Endothelial cell of umbilical vein (primary cell): Measurements from ENCODE around the gene IMPA2. TPM values are rescaled to one million over a fixed set of nuclear protein-coding genes. Genes with fewer than 3 reads are reported as not detected.

Source experiments
- BruUV-seq: library from RNA; stranded (reverse); fragments of 400-500 nt; replicated peaks from 2 replicates; lab custom pipeline; 2021; lab: Mats Ljungman, UMichigan
- CTCF ChIA-PET: fragments of 300-600, 350-600 bp; sonication (Branson Sonifier 250); formaldehyde crosslinking; loops from one replicate; lab custom pipeline; 2021; ENCODE audit warnings: antibody characterized with exemption, inconsistent platforms; lab: Charles Lee
- POLR2A ChIA-PET: fragments of 300-600, 350-600 bp; sonication (Branson Sonifier 250); formaldehyde crosslinking; loops from one replicate; lab custom pipeline; 2021; ENCODE audit warnings: antibody characterized with exemption, inconsistent platforms; lab: Charles Lee
- DNase-seq: peaks from one replicate; pipeline ENCODE4 v3.0.0-alpha.2; 2011; ENCODE audit warnings: low read depth, low spot score
- FAIRE-seq: peaks from 2 replicates; lab custom pipeline; 2011; peaks lifted over from hg19 to GRCh38; lab: Jason Lieb, UNC
- H2AFZ ChIP-seq: 2 replicates; pipeline ENCODE4 v1.6.0; 2012; ENCODE audit warnings: low read depth, low read length, control low read depth, inconsistent platforms
- H3K27ac ChIP-seq: 2 replicates; pipeline ENCODE4 v1.5.1; 2011; ENCODE audit warnings: low read depth, mild to moderate bottlenecking, control low read depth, low read length, moderate library complexity; ENCODE audit not compliant: insufficient read depth
- H3K27me3 ChIP-seq, 2 experiments: 2 replicates each; pipeline versions ENCODE4 v1.6.0 to v1.6.1; 2011; ENCODE audit warnings: low read length in 2 of 2, mixed read lengths in 1 of 2; ENCODE audit not compliant: control insufficient read depth in 2 of 2, insufficient read depth in 2 of 2
- H3K36me3 ChIP-seq, 2 experiments: 2 replicates in 1 of 2; 3 replicates in 1 of 2; pipeline ENCODE4 v1.5.1; 2011; ENCODE audit warnings: low read length in 2 of 2, mild to moderate bottlenecking in 1 of 2, moderate library complexity in 1 of 2; ENCODE audit not compliant: control insufficient read depth in 2 of 2, insufficient read depth in 2 of 2; ENCODE audit errors: extremely low read depth in 1 of 2
- H3K4me1 ChIP-seq: 3 replicates; pipeline ENCODE4 v1.5.1; 2011; ENCODE audit warnings: mild to moderate bottlenecking, low read length; ENCODE audit not compliant: control insufficient read depth, insufficient read depth; ENCODE audit errors: extremely low read depth
- H3K4me2 ChIP-seq: 2 replicates; pipeline ENCODE4 v1.6.1; 2011; ENCODE audit warnings: low read length, control low read depth, mixed read lengths; ENCODE audit not compliant: insufficient read depth
- H3K4me3 ChIP-seq, 3 experiments: fragments of 200-600 bp in 1 of 3; sonication (generic), shearing (Covaris generic) in 1 of 3; replicated peaks in 1 of 3; 2 replicates each; pipeline ENCODE4 v1.5.1; 2011 to 2016; ENCODE audit warnings: control low read depth in 3 of 3, low read length in 3 of 3, mild to moderate bottlenecking in 2 of 3, inconsistent platforms in 1 of 3, low read depth in 1 of 3, moderate library complexity in 1 of 3; ENCODE audit not compliant: insufficient read depth in 1 of 3
- H3K79me2 ChIP-seq: 2 replicates; pipeline ENCODE4 v1.6.0; 2012; ENCODE audit warnings: low read length, inconsistent platforms; ENCODE audit not compliant: control insufficient read depth, insufficient read depth
- H3K9ac ChIP-seq: replicated peaks from 2 replicates; pipeline ENCODE3; 2011; ENCODE audit warnings: low read length, control low read depth; ENCODE audit not compliant: insufficient read depth; ENCODE audit errors: extremely low read depth
- H3K9me1 ChIP-seq: replicated peaks from 3 replicates; pipeline ENCODE4 v1.6.0; 2011; ENCODE audit warnings: mild to moderate bottlenecking, low read length; ENCODE audit not compliant: control insufficient read depth, insufficient read depth; ENCODE audit errors: extremely low read depth
- H3K9me3 ChIP-seq: replicated peaks from 2 replicates; pipeline ENCODE4 v1.5.1; 2012; ENCODE audit warnings: low read length, inconsistent platforms; ENCODE audit not compliant: control insufficient read depth, insufficient read depth
- H4K20me1 ChIP-seq: replicated peaks from 2 replicates; pipeline ENCODE3; 2011; ENCODE audit warnings: mild to moderate bottlenecking, low read length; ENCODE audit not compliant: control insufficient read depth, insufficient read depth; ENCODE audit errors: extremely low read depth
- FOS ChIP-seq: IDR thresholded peaks from 2 replicates; pipeline ENCODE4 v1.6.1; 2011; ENCODE audit warnings: mild to moderate bottlenecking, low read length, moderate library complexity, borderline replicate concordance; ENCODE audit not compliant: insufficient read depth
- GATA2 ChIP-seq: IDR thresholded peaks from 2 replicates; pipeline ENCODE4 v1.7.0; 2011; ENCODE audit warnings: low read depth, mild to moderate bottlenecking, moderate library complexity, mixed read lengths, low read length; ENCODE audit not compliant: insufficient read length, insufficient read depth
- JUN ChIP-seq: IDR thresholded peaks from 2 replicates; pipeline ENCODE4 v1.6.1; 2011; ENCODE audit warnings: borderline replicate concordance, low read depth; ENCODE audit not compliant: insufficient read length, insufficient read depth
- MYC ChIP-seq: IDR thresholded peaks from one replicate; pipeline ENCODE4 v1.6.1; 2011; ENCODE audit warnings: mild to moderate bottlenecking, low read depth, low read length
- POLR2A ChIP-seq: IDR thresholded peaks from 2 replicates; pipeline ENCODE4 v1.6.1; 2012; ENCODE audit warnings: low read depth, mild to moderate bottlenecking, control low read depth, low read length
- dilution Hi-C: fragments of 300-500 bp; cut with MboI; formaldehyde crosslinking; loops from one replicate; pipeline ENCODE4 v1.15.0; 2019; ENCODE audit warnings: low sequenced_read_pairs; ENCODE audit not compliant: extremely low pct_ligation_motif_present
- intact Hi-C: fragments of 100-400 bp; cut with micrococcal nuclease; formaldehyde crosslinking; loops from one replicate; pipeline ENCODE4 v1.10.0; 2022
- polyA plus RNA-seq, 4 experiments: library from polyadenylated mRNA; depleted of rRNA in 3 of 4; stranded (reverse) in 3 of 4; unstranded in 1 of 4; fragments of >200 nt; gene quantifications; 2 replicates each; pipeline versions ENCODE4 v1.2.1 to v1.2.3, GENCODE V29; 2011 to 2012; ENCODE audit warnings: missing spikeins in 1 of 4
- total RNA-seq: library from RNA; stranded (reverse); gene quantifications from 2 replicates; pipeline ENCODE4 v1.2.3, GENCODE V29; 2021
- TF ChIP-seq, protein P1 (sequence below), 2 donors: IDR thresholded peaks; 1 replicate in 1 of 2; 2 replicates in 1 of 2; pipeline ENCODE4 v1.5.1; 2011; ENCODE audit warnings: low read length in 2 of 2, mild to moderate bottlenecking in 2 of 2, moderate library complexity in 2 of 2, control low read depth in 1 of 2, inconsistent platforms in 1 of 2, low read depth in 1 of 2; ENCODE audit not compliant: insufficient read depth in 1 of 2; ENCODE audit errors: extremely low read depth in 1 of 2
- TF ChIP-seq, protein P2 (sequence below): IDR thresholded peaks from 2 replicates; pipeline ENCODE4 v1.6.1; 2011; ENCODE audit not compliant: insufficient read depth, insufficient read length

The IMPA2 gene
- total and polyA plus RNA-seq, 2 donors (not counting 3 experiments of a cell fraction or from before 2014, with no cell fraction given) = 6.1 to 8.0 TPM

DNA sequence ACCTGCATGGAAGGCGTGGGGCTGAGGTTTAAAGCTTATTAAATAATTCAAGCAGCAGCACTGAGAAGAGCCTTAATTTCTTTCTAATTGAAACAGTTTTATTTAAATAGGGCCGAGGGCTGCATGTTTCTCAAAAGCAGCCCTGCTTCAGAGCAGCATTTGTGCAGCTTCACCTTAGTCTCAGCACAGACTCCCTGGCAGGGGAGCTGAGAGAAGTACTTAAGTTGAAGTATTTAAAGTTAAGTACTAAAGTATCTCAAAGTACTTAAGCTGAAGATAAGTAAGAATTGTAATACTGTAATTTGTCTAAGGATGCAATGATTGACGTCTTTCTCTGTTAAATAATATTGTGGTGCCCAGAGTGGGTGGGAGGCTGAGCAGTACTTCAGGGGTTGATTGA lies 31.4 kb downstream of the IMPA2 start:
- DNase-seq = no peak
- no peaks in the 10 kb centered on the region for H3K79me2 ChIP-seq
- no peak for FAIRE-seq
- H3K4me2 ChIP-seq = no peak overlapping the region
- ChIA-PET CTCF (interaction anchor here (0.7 to 1.8 kb wide), 3 partner anchors 17 to 31 kb away, joined by 3 to 6 read pairs (median 4); partner anchors contain the start of gene IMPA2), POLR2A (no interaction called here)
- intact Hi-C loops (no loop called here), dilution Hi-C loops (no loop called here)
- no peaks in the 10 kb centered on the region for H3K27me3 ChIP-seq
- H3K36me3 ChIP-seq = no peaks in the 10 kb centered on the region
- TF ChIP-seq GATA2 = no peak
- no peak for TF ChIP-seq JUN
- no peak for TF ChIP-seq MYC
- TF ChIP-seq, protein P1, sequence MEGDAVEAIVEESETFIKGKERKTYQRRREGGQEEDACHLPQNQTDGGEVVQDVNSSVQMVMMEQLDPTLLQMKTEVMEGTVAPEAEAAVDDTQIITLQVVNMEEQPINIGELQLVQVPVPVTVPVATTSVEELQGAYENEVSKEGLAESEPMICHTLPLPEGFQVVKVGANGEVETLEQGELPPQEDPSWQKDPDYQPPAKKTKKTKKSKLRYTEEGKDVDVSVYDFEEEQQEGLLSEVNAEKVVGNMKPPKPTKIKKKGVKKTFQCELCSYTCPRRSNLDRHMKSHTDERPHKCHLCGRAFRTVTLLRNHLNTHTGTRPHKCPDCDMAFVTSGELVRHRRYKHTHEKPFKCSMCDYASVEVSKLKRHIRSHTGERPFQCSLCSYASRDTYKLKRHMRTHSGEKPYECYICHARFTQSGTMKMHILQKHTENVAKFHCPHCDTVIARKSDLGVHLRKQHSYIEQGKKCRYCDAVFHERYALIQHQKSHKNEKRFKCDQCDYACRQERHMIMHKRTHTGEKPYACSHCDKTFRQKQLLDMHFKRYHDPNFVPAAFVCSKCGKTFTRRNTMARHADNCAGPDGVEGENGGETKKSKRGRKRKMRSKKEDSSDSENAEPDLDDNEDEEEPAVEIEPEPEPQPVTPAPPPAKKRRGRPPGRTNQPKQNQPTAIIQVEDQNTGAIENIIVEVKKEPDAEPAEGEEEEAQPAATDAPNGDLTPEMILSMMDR (IDR thresholded peaks at IDR 0.05; ENCODE audit: extremely low read depth in 1 of 2, insufficient read depth in 1 of 2, low read depth in 1 of 2, low read length in 2 of 2) = no peak
- TF ChIP-seq, protein P2, sequence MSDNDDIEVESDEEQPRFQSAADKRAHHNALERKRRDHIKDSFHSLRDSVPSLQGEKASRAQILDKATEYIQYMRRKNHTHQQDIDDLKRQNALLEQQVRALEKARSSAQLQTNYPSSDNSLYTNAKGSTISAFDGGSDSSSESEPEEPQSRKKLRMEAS = no peak
- no peak for TF ChIP-seq POLR2A
- no peak for TF ChIP-seq FOS
- no peaks in the 10 kb centered on the region for H3K4me1 ChIP-seq
- no peak overlapping the region for H3K9ac ChIP-seq
- H2AFZ ChIP-seq = no peak overlapping the region
- no peaks in the 10 kb centered on the region for H4K20me1 ChIP-seq
- H3K9me3 ChIP-seq = no peaks in the 10 kb centered on the region
- H3K4me3 ChIP-seq = no peak overlapping the region
- H3K27ac ChIP-seq = no peak overlapping the region
- no peaks in the 10 kb centered on the region for H3K9me1 ChIP-seq
- BruUV-seq = no TSS peak
